HG02678 (cell line): ENCODE results near the gene PPIP5K2.

Experiments used
- ATAC-seq: cut with Tn5 transposase; IDR thresholded peaks from one replicate; pipeline ENCODE4 v1.9.1; 2021; ENCODE audit warnings: mild to moderate bottlenecking, moderate library complexity; ENCODE audit not compliant: unreplicated experiment

The PPIP5K2 gene

DNA sequence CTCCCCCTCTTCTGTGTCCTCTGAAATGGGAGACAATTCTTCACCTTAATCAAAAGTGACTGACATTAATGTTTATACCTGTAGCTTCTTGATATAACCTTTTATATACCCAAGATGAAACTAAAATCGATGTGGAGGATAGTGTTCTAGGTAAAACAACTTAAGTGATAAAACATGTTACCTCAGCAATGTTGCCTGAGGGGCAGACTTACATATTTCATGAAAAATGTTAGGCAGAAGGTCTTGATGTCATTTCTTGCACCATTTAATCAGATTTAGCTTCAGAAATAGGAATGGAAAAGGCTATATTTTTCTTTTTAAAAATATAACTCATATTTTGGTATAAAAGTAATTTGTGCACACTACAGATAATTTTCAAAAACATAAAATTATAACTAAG, 115.8 kb downstream of the PPIP5K2 start:
- no peak for ATAC-seq

DNA sequence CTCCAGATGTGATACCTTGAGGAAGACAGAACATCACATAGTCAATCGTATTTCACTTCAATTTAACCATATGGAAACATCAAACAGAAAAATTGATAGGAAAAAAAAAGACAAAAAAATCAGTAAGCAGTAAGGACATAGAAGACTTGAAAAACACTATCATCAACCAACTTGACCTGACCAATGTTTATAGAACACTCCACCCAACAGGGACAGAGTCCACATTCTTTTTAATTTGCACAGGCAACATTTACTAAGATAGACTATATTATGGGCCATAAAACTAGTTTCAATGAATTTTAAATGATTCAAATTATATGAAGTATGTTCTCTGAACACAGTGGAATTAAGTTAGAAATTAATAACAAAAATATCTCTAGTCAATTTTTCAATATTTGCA, 117.7 kb downstream of the PPIP5K2 start:
- ATAC-seq: no peak

DNA sequence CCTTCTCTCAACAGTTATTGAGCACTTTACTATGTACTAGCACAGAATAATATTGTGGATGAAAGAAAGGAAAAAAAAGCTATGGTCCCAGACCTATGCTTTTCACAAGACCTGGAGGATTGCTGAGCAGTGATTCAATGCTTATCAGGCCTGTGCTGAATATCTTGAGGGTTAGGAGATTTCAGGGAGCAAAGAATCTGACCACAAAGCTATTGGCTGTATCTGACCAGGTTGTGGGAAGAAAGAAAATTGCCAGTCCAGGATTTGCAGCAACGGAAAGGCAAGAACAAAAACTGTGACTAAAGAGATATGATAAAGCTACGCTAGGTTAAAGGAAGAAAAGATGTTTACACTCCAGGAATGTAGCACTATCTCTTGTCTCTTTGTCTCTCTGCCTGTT, 123.6 kb downstream of the PPIP5K2 start:
- no peak for ATAC-seq

DNA sequence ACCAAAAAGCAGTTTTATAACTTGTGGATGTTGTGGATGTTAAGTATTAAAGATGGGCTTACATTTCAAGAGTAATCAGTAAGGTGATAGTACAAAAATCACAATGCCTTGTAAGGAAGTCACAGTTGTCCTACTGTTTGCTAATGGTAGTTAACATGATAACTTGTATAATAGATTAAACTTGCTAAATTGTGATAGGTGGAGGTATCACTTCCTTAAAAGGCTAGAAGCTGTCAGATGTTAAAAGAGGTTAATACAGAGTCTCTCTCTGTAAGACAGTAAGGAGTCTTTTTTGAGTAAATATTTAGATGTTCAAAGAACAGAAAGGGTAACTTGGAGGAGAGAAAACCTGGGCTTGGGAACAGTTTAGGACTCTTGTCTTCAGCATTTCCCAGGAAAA, 124.3 kb downstream of the PPIP5K2 start:
- no peak for ATAC-seq

DNA sequence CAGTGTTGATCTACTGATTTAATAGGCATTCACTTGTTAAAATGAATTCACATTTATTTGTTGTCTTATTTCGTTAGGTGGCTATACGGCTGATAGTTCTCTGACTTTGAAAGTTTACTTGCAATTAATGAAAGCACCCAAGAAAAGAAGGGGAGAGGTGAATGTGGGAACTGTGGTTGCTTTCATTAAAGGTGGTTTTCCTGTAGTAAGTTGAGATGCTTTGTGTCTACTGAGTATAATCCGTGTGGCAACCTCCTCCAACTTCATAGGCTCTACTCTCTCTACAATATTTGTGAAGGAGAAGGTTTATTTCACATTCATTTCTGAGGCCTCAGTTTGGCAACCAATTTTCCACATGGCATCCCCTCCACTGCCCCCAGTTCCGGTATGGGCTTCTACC, 125.7 kb downstream of the PPIP5K2 start:
- no peak for ATAC-seq

DNA sequence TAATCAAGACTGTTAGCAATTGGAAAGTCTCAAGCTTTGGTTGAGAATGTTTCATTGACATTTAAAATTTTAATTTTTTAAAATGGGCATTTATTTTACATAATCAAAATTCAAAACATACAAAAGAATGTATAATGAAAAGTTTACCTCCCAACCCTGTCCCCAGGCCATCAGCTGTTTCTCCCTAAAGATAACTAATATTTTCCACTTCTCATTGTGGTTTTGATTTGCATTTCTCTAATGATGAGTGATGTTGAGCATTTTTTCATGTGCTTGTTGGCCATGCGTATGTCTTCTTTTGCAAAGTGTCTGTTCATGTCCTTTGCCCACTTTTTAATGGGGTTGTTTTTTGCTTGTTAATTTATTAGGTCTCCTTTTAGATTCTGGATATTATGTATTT, 127.0 kb downstream of the PPIP5K2 start:
- no peak for ATAC-seq

DNA sequence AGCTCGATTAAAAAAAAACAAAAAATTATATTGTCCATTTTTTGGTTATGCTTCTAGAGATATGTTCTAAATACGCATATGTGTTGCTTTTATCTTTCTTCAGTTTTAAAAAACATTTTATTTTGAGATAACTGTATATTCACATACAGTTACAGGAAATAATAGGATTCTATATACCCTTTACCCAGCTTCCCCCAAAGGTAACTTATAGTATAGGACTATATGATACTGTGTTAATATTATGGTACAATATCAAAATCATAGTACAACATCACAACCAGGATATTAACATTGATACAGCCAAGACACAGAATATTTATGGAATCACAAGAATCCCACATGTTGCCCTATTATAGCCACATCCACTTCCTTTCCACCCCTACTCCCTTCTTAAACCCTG, 129.0 kb downstream of the PPIP5K2 start:
- ATAC-seq: no peak

DNA sequence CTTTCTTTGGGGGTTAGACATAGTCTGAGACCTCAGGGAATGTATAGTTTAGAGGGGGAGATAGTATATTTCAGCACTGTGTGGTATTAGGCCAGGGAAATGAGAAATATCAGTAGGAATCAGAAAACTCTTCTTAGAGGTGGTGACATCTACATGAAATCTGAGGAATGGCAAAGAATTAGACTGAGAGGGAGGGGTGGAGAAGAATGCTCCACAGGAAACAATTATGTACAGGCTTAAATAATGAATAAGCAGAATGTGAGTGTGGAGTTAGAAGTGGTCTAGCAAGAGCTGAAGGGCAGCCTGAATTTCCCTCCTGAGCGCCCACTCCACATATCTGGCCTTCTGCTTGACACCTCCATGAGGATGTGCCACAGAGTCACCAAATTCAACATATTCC, 134.8 kb downstream of the PPIP5K2 start:
- no peak for ATAC-seq

DNA sequence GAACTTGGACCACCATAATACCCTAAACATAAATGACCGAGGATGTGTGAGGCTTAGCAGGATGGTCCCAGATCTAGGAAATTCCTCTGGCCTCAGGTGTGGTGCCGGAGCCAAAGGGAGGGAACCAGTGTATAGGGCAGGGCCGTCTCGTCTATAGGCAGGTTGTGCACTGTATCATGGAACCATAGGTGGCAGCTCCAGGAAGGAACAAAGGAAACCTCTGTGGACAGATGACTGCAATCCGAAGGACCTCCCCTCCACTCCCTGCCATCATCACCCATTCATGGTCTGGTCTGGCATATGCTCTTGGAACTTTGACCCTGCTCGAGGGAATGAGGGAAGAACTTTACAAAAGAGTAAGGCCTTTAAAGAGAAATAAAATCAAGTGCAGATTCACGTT, 135.6 kb downstream of the PPIP5K2 start:
- ATAC-seq: no peak

DNA sequence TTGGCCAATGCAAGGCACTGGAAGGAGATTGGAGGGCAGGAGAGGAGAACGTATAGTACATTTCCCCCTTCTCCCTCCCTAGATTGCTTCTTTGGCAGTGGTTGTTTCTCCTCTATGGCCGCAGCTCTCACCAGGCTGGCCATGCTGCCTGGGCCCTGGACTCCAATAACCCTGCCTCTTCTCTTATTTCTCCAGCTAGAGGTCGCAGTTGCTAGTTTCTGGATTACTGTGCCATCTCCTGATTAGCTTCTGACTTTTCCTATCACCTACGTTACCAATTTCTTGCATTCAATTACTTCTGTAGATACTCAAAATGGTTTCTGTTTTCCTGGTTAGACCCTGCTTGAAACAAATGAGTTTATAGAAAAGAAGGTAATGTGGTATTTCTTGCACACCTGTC, 136.1 kb downstream of the PPIP5K2 start:
- no peak for ATAC-seq

DNA sequence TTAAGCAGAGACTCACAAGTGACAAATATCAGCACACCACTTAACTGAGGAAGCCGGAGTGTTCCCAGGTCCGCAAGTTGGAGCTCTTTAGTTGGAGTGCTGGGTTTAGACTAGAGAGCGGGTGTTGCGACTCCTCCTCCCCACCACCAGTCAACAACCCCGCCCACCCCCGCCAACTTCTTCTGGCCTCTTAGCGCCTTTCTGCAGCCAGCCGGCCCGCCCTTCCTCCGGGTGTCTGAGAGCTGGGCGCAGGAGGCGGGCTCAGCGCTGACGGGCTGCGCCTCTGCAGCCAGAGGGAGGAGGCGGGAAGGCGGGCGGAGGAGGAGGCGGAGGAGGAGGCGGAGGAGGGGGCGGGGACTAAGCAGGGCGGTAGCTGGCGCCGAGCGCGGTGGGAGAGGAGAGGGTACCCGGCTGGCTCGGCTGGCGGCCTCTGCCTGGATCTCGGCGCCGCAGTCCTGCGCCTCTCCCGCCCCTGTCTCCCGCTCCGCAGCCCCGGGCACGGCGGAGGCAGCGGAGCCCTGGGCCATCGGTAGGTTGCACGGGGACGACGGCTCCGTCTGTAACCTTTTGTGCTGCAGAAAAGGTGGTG, 138.4 kb downstream of the PPIP5K2 start, which contains the start of gene MACIR:
MACIR (plus strand) TSS at position 396 of the 589 bp plus-strand sequence. CDS start 17,157 bp downstream, outside the sequence.
- ATAC-seq: peak; percentile 80

DNA sequence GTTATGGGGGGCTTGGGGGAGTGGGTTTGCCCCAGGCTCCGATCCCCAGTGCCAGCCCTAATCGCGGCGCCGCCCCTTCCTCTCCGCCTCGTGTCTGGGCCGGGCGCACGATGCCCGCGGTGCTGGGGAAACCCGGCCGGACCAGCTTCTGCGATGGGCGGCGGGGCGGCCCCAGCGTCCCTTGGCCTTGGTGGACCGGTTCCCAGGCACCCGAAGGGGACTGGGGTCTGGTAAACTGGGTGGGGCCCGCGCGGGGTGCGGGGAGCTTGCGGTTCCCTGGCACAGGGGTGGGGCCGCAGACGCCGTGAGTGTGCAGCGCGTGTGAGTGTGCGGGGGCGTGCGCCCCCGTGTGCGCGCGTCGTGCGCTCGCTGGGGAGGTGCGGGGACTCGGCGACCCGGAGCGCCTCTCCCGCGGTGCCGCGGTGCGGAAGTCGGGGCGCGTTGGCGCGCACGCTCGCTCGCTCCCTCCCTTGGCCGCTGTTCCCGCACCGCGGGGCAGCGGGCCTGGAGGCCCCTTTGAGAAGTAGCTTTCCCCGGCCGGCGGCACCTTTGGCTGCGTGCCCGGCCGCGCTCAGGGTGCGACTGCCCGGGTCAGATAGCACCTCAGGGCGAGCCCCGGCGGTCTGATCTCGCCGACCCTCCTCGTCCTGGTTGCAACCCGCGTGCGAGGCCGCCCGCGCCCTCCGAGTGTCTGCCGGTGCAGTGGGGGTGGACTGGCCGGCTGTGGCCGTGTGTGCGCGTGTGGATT, 139.0 kb downstream of the PPIP5K2 start:
- ATAC-seq: peak; percentile 40

DNA sequence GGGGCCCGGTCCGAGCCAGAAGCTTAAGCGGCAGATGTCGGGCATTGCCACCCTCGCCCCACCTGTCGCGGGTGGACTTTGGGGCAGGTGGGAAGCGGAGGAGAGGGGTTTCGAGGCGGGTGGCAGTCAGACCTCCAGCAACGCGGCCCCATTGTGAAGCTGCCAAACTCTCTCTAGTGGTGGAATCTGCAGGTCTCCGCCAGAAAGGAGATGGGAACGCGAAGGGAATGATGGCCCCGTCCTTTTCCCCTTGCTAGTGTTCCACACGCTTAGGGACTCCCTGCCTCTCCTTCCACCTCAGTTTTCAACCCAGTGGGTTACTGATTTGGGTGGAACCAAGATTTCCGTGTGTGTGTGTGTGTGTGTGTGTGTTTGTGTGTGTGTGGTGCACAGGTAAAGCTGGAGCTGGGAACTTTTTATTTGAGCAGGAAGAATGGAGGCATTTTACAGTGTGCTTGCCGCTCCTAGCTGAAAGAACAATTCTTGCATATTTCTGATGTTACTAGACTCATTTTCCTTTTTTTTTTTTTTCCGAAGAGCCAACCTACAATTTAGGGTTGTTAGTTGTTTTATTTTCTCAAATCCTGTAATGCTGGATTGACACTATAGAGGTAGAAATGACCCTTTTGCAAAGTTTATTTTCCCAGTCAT, 139.7 kb downstream of the PPIP5K2 start:
- ATAC-seq: no peak

DNA sequence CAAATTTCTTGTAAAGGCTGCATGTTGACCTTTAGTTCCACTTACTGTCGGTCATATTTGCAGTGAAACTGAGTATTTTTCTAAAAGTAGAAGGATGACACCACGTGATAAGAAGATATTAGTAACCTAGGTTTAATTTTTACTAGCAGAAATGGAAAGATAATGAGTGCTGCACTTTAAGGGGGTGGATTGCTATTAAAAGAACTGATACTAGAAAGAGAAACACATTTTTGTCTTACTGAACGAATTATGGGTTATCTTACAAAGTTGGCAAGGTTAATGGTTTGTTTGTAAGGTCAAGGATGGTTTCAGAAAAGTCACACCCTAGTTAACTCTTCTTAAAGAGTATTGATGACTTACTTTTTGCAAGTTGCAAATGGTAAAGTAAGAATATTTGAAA, 140.8 kb downstream of the PPIP5K2 start:
- ATAC-seq: peak; percentile 24
